HepG2 (cell line): ENCODE results near the gene TET3. TPM values are rescaled to one million over a fixed set of nuclear protein-coding genes. Genes with fewer than 3 reads are reported as not detected.

Source experiments
- AGO2 ChIP-seq: fragments of 200-400 bp; formaldehyde crosslinking; optimal IDR thresholded peaks from 2 replicates; pipeline ENCODE3; 2017; ENCODE audit warnings: mild to moderate bottlenecking, low read depth, low read length, moderate library complexity
- AKAP8 ChIP-seq: sonication (generic); formaldehyde crosslinking; IDR thresholded peaks from 2 replicates; pipeline ENCODE4 v1.5.1; 2020; ENCODE audit warnings: mild to moderate bottlenecking, missing genetic modification reagents
- CC2D1A ChIP-seq: sonication (generic); formaldehyde crosslinking; IDR thresholded peaks from 2 replicates; pipeline ENCODE4 v1.8.1; 2023; ENCODE audit warnings: mild to moderate bottlenecking, missing genetic modification reagents
- GZF1 ChIP-seq: sonication (generic); formaldehyde crosslinking; IDR thresholded peaks from 2 replicates; pipeline ENCODE4 v1.5.1; 2020; ENCODE audit warnings: mild to moderate bottlenecking, missing genetic modification reagents
- HCFC1 ChIP-seq: fragments of 150-350 bp; IDR thresholded peaks from 2 replicates; pipeline ENCODE4 v1.6.1; 2014; ENCODE audit warnings: low read depth, low read length
- IKZF4 ChIP-seq: sonication (generic); formaldehyde crosslinking; IDR thresholded peaks from 2 replicates; pipeline ENCODE4 v1.5.1; 2020; ENCODE audit warnings: borderline replicate concordance, mild to moderate bottlenecking, low read depth, missing genetic modification reagents; ENCODE audit errors: not compliant biosample characterization
- IRX3 ChIP-seq: sonication (generic); formaldehyde crosslinking; IDR thresholded peaks from 2 replicates; pipeline ENCODE4 v1.8.1; 2023; ENCODE audit warnings: mild to moderate bottlenecking, low read depth, missing genetic modification reagents, borderline replicate concordance
- NFATC3 ChIP-seq: sonication (generic); formaldehyde crosslinking; IDR thresholded peaks from 2 replicates; pipeline ENCODE4 v1.5.1; 2020; ENCODE audit warnings: mild to moderate bottlenecking, missing genetic modification reagents
- RFX5 ChIP-seq: IDR thresholded peaks from 2 replicates; pipeline ENCODE4 v1.6.1; 2011; ENCODE audit warnings: low read depth, low read length, improper control_type of control experiment
- SATB2 ChIP-seq: sonication (generic); formaldehyde crosslinking; IDR thresholded peaks from 2 replicates; pipeline ENCODE4 v1.5.0; 2020; ENCODE audit warnings: missing genetic modification reagents
- SP5 ChIP-seq: IDR thresholded peaks from 2 replicates; pipeline ENCODE4 v1.6.1; 2016; ENCODE audit warnings: low read depth, borderline replicate concordance
- SRF ChIP-seq: IDR thresholded peaks from 2 replicates; pipeline ENCODE4 v1.6.1; 2011; ENCODE audit warnings: mild to moderate bottlenecking, low read depth, low read length, moderate library complexity
- SRY ChIP-seq: sonication (generic); formaldehyde crosslinking; IDR thresholded peaks from 2 replicates; pipeline ENCODE4 v1.8.0; 2022; ENCODE audit warnings: mild to moderate bottlenecking, missing genetic modification reagents
- XBP1 ChIP-seq: sonication (generic); formaldehyde crosslinking; IDR thresholded peaks from 2 replicates; pipeline ENCODE4 v1.5.0; 2020; ENCODE audit warnings: missing genetic modification reagents
- ZFAT ChIP-seq: sonication (generic); formaldehyde crosslinking; conservative IDR thresholded peaks from 2 replicates; pipeline ENCODE4 v1.8.1; 2023; ENCODE audit warnings: missing genetic modification reagents, inconsistent platforms
- ZFP82 ChIP-seq: sonication (generic); formaldehyde crosslinking; IDR thresholded peaks from 2 replicates; pipeline ENCODE4 v1.5.1; 2020; ENCODE audit warnings: mild to moderate bottlenecking, missing genetic modification reagents, borderline replicate concordance
- ZNF33A ChIP-seq: sonication (generic); formaldehyde crosslinking; IDR thresholded peaks from 2 replicates; pipeline ENCODE4 v1.5.1; 2020; ENCODE audit warnings: missing genetic modification reagents, mild to moderate bottlenecking, moderate library complexity, borderline replicate concordance
- ZNF552 ChIP-seq: sonication (generic); formaldehyde crosslinking; IDR thresholded peaks from 2 replicates; pipeline ENCODE4 v1.9.0; 2022; ENCODE audit warnings: missing genetic modification reagents, mild to moderate bottlenecking, borderline replicate concordance
- ZNF614 ChIP-seq: IDR thresholded peaks from 2 replicates; pipeline ENCODE4 v1.6.1; 2018; ENCODE audit warnings: missing biosample characterization, missing genetic modification reagents, inconsistent platforms, borderline replicate concordance
- ZNF619 ChIP-seq: sonication (generic); formaldehyde crosslinking; IDR thresholded peaks from 2 replicates; pipeline ENCODE4 v1.4.0; 2020; ENCODE audit warnings: mild to moderate bottlenecking, missing genetic modification reagents
- ZNF674 ChIP-seq: sonication (generic); formaldehyde crosslinking; IDR thresholded peaks from 2 replicates; pipeline ENCODE4 v1.5.0; 2020; ENCODE audit warnings: low read depth, mild to moderate bottlenecking, missing genetic modification reagents
- polyA plus RNA-seq, 8 experiments: library from polyadenylated mRNA; depleted of rRNA in 3 of 8; stranded (reverse) in 7 of 8; unstranded in 1 of 8; fragments of >200 nt; fragmentation: Illumina TruSeq in 4 of 8; extraction: Trizol in 4 of 8; gene quantifications; 2 replicates each; pipeline versions ENCODE4 v1.2.1 to v1.2.3, GENCODE V29; 2011 to 2016; ENCODE audit warnings: low read depth in 4 of 8, missing spikeins in 1 of 8, mixed read lengths in 1 of 8; ENCODE audit not compliant: insufficient read depth in 1 of 8
- total RNA-seq, 5 experiments: library from RNA; depleted of rRNA; stranded (reverse); fragments of >200 nt; fragmentation: Illumina TruSeq; extraction: Trizol; gene quantifications; 2 replicates each; pipeline ENCODE4 v1.2.3, GENCODE V29; 2016; ENCODE audit warnings: low read depth in 1 of 5
- TF ChIP-seq, protein P1 (sequence below): sonication (generic); formaldehyde crosslinking; IDR thresholded peaks from 2 replicates; pipeline ENCODE4 v1.4.0; 2020; ENCODE audit warnings: missing genetic modification reagents
- TF ChIP-seq, protein P2 (sequence below), 2 experiments: sonication (generic) in 1 of 2; formaldehyde crosslinking in 1 of 2; IDR thresholded peaks; 2 replicates each; pipeline versions ENCODE4 v1.5.1 to v1.6.1; 2011 to 2020; ENCODE audit warnings: borderline replicate concordance in 1 of 2, low read depth in 1 of 2, low read length in 1 of 2, mild to moderate bottlenecking in 1 of 2, missing genetic modification reagents in 1 of 2, moderate library complexity in 1 of 2
- TF ChIP-seq, protein P3 (sequence below): sonication (generic); formaldehyde crosslinking; IDR thresholded peaks from 2 replicates; pipeline ENCODE4 v1.5.0; 2020; ENCODE audit warnings: mild to moderate bottlenecking, missing genetic modification reagents

TET3 gene
- total and polyA plus RNA-seq, 2 of the 13 experiments (the other 11 are each of a cell fraction or from before 2014, with no cell fraction given) = 4.3 to 6.8 TPM

DNA sequence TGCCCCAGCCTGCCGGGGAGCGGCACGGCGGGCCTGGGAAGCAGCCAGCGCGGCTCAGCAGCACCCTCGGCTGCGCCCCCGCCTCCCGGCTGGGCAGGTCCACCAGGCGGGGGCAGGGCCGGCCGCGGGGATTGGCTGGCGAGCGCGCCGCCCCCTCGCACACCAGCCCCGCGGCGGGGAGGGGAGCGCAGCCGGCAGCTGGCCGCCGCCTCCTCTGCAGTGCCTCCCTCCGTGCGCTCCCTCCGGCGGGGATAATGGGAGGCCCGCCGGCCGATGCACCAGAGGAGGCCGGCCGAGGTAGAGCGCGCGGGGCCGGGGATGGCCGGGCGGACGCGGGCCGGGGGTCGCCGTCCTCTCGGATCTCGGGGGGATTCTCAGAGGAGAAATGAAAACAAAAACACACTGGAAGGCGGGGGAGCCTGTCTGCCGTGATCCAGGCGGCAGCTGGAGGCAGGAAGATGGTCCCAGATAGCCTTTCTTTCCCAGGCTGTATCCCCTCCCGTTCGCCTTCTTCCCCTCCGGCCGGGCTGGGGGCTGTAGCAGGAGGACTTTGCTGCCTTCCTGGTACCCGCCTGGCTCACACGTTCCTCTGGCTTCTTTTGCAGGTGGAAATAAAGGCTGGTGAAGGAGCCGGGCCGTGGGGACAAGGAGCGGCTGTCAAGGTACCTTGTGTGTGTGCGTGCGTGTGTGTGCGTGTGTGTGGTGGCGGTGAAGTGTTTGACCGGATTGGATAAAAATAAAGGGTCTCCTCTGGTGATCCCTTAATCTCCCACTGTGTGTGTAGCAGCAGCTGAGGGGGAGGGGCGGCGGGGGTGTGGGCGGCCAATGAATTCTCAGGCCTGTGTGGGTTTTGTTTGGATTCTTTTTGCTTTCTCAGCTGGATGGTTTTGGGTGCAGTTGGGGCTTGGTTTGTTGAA lies 18.1 kb downstream of the TET3 start (continued):
- TF ChIP-seq IKZF4 (peak; percentile 87), SATB2 (CRISPR knock-in tag) (no peak), IRX3 (no peak), ZFP82 (CRISPR knock-in tag) (no peak), SP5 (CRISPR knock-in tag) (no peak), RFX5 (no peak), CC2D1A (no peak), NFATC3 (no peak), AKAP8 (peak; percentile 57; the same call in 1 of the 2 replicates), HCFC1 (no peak), AGO2 (no peak), GZF1 (CRISPR knock-in tag) (no peak), SRF (no peak), ZNF614 (CRISPR knock-in tag) (no peak; the same call in 1 of the 2 replicates), SRY (CRISPR knock-in tag) (no peak), XBP1 (CRISPR knock-in tag) (no peak), ZFAT (CRISPR knock-in tag) (no peak), ZNF674 (CRISPR knock-in tag) (no peak), ZNF619 (0 out of 2 replicates have a peak, but pooled peaks have one; percentile 55), ZNF33A (CRISPR knock-in tag) (no peak), ZNF552 (CRISPR knock-in tag) (no peak)
- TF ChIP-seq, protein P1, sequence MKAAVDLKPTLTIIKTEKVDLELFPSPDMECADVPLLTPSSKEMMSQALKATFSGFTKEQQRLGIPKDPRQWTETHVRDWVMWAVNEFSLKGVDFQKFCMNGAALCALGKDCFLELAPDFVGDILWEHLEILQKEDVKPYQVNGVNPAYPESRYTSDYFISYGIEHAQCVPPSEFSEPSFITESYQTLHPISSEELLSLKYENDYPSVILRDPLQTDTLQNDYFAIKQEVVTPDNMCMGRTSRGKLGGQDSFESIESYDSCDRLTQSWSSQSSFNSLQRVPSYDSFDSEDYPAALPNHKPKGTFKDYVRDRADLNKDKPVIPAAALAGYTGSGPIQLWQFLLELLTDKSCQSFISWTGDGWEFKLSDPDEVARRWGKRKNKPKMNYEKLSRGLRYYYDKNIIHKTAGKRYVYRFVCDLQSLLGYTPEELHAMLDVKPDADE (CRISPR knock-in tag) = no peak
- TF ChIP-seq, protein P2, sequence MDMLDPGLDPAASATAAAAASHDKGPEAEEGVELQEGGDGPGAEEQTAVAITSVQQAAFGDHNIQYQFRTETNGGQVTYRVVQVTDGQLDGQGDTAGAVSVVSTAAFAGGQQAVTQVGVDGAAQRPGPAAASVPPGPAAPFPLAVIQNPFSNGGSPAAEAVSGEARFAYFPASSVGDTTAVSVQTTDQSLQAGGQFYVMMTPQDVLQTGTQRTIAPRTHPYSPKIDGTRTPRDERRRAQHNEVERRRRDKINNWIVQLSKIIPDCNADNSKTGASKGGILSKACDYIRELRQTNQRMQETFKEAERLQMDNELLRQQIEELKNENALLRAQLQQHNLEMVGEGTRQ (IDR thresholded peaks at IDR 0.05; ENCODE audit: low read depth, low read length) = no peak
- TF ChIP-seq, protein P2 (CRISPR knock-in tag; IDR thresholded peaks at IDR 0.05; ENCODE audit: borderline replicate concordance) = no peak
- TF ChIP-seq, protein P3, sequence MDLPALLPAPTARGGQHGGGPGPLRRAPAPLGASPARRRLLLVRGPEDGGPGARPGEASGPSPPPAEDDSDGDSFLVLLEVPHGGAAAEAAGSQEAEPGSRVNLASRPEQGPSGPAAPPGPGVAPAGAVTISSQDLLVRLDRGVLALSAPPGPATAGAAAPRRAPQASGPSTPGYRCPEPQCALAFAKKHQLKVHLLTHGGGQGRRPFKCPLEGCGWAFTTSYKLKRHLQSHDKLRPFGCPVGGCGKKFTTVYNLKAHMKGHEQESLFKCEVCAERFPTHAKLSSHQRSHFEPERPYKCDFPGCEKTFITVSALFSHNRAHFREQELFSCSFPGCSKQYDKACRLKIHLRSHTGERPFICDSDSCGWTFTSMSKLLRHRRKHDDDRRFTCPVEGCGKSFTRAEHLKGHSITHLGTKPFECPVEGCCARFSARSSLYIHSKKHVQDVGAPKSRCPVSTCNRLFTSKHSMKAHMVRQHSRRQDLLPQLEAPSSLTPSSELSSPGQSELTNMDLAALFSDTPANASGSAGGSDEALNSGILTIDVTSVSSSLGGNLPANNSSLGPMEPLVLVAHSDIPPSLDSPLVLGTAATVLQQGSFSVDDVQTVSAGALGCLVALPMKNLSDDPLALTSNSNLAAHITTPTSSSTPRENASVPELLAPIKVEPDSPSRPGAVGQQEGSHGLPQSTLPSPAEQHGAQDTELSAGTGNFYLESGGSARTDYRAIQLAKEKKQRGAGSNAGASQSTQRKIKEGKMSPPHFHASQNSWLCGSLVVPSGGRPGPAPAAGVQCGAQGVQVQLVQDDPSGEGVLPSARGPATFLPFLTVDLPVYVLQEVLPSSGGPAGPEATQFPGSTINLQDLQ (CRISPR knock-in tag) = no peak
